ENCODE data around the gene ANKRD45. TPM values are rescaled to one million over a fixed set of nuclear protein-coding genes. Genes with fewer than 3 reads are reported as not detected.
"Not testable (repeated sequence)": the region's sequence is repeated elsewhere in the genome, so short reads cannot be mapped to it uniquely, and the experiment has no call there.

Gene ANKRD45
- total RNA-seq, 1 donor from 2014 or later: 1.3 TPM

DNA sequence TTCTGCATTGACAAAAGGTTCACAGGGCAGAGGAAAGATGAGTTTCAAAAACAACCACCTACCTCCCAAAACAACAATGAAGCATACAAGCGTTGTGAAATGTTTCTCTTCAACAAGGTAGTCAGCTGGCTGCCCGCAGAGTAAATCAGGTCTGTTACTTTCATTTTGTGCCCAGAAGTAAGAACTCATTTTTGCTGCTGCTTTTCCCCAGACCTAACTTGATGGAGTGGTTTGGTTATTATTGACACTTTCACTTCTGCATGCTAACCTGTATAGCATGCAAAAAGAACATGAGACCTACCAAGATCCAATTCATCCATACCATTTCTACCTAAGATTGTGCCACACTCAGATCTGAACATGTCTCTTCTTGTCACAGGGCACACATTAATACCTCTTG lies 68.1 kb downstream of the ANKRD45 start:
- Mint-ChIP-seq H3K4me3 (ENCODE audit: unreplicated experiment) (no peak overlapping the region), H3K27ac (ENCODE audit: unreplicated experiment) (no peak overlapping the region), H3K4me1 (ENCODE audit: unreplicated experiment) (peaks cover 7% of the 10 kb centered on the region), H3K36me3 (ENCODE audit: low read depth, unreplicated experiment) (no peaks in the 10 kb centered on the region), H3K27me3 (ENCODE audit: unreplicated experiment) (no peaks in the 10 kb centered on the region), H3K9me3 (ENCODE audit: unreplicated experiment) (no peaks in the 10 kb centered on the region)
- TF ChIP-seq, protein P1, sequence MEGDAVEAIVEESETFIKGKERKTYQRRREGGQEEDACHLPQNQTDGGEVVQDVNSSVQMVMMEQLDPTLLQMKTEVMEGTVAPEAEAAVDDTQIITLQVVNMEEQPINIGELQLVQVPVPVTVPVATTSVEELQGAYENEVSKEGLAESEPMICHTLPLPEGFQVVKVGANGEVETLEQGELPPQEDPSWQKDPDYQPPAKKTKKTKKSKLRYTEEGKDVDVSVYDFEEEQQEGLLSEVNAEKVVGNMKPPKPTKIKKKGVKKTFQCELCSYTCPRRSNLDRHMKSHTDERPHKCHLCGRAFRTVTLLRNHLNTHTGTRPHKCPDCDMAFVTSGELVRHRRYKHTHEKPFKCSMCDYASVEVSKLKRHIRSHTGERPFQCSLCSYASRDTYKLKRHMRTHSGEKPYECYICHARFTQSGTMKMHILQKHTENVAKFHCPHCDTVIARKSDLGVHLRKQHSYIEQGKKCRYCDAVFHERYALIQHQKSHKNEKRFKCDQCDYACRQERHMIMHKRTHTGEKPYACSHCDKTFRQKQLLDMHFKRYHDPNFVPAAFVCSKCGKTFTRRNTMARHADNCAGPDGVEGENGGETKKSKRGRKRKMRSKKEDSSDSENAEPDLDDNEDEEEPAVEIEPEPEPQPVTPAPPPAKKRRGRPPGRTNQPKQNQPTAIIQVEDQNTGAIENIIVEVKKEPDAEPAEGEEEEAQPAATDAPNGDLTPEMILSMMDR (IDR thresholded peaks at IDR 0.05; ENCODE audit: unreplicated experiment): no peak
- no peak for DNase-seq (ENCODE audit: low spot score)

DNA sequence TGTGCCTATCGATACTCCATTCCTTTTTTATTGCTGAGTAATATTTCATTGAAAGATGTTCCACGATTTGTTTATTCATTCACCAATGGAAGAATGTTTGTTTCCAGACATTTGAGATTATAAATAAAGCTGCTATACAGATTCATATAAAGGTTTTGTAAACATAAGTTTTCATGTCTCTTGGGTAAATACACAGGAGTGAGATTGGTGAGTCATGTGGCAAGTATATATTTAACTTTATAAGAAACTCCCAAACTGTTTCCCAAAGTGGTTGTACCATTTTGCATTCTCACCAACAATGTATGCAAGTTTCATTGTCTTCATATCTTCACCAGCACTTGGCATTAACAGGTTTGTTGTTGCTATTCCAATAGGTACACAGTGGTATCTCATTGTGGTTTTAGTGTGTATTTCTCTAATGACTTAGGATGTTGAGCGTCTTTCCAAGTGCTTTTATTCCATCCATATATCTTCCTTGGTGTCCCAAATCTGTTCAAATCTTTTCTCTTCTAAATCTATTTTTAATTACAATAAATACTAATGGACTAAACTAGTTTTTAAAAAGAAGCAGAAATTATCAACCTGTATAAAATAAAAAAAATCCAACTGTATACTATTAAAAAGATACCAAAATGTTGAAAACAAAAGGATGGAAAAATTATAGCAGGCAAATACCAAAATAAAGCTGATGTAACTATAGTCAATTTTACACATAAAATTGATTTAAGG lies 73.4 kb downstream of the ANKRD45 start:
- TF ChIP-seq, protein P1 (IDR thresholded peaks at IDR 0.05; ENCODE audit: unreplicated experiment): no peak
- Mint-ChIP-seq H3K9me3 (ENCODE audit: unreplicated experiment) (no peaks in the 10 kb centered on the region), H3K4me1 (ENCODE audit: unreplicated experiment) (no peaks in the 10 kb centered on the region), H3K4me3 (ENCODE audit: unreplicated experiment) (no peak overlapping the region), H3K27me3 (ENCODE audit: unreplicated experiment) (peaks cover 1% of the 10 kb centered on the region), H3K27ac (ENCODE audit: unreplicated experiment) (no peak overlapping the region), H3K36me3 (ENCODE audit: low read depth, unreplicated experiment) (no peaks in the 10 kb centered on the region)
- DNase-seq (ENCODE audit: low spot score): no peak

DNA sequence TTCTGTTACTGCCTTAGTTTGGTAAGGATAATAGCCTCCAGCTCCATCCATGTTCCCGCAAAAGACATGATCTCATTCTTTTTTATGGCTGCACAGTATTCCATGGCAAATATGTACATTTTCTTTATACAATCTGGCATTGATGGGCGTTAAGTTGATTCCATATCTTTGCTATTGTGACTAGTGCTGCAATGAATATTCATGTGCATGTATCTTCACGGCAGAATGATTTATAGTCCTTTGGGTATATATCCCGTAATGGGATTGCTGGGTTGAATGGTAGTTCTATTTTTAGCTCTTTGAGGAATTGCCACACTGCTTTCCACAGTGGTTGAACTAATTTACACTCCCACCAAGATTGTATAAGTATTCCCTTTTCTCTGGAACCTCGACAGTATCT lies 78.5 kb downstream of the ANKRD45 start:
- H3K27me3 Mint-ChIP-seq (ENCODE audit: unreplicated experiment): not testable (repeated sequence)

DNA sequence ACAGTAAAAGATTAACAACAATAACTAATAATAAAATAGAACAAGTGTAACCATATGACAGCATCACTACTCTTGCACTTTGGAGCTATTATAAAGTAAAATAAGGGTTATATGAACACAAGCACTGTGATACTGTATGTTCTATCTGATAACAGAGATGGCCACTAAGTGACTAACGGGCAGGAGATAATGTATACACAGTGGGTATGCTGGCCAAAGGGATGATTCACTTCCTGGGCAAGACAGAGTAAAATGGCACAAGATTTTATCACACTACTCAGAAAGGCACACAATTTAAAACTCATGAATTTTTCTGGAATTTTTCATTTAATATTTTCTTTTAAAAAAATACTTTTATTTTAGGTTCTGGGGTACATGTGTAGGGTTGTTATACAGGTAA lies 79.1 kb downstream of the ANKRD45 start:
- Mint-ChIP-seq H3K36me3 (ENCODE audit: low read depth, unreplicated experiment) (no peaks in the 10 kb centered on the region), H3K4me3 (ENCODE audit: unreplicated experiment) (no peak overlapping the region), H3K27ac (ENCODE audit: unreplicated experiment) (no peak overlapping the region), H3K4me1 (ENCODE audit: unreplicated experiment) (no peaks in the 10 kb centered on the region), H3K9me3 (ENCODE audit: unreplicated experiment) (no peaks in the 10 kb centered on the region), H3K27me3 (ENCODE audit: unreplicated experiment) (peaks cover 1% of the 10 kb centered on the region)
- TF ChIP-seq, protein P1 (IDR thresholded peaks at IDR 0.05; ENCODE audit: unreplicated experiment): no peak
- no peak for DNase-seq (ENCODE audit: low spot score)

More for the DNA sequence above, 78.5 kb downstream of the ANKRD45 start:
- H3K4me1 Mint-ChIP-seq (ENCODE audit: unreplicated experiment); DNase-seq (ENCODE audit: low spot score); H3K36me3 Mint-ChIP-seq (ENCODE audit: low read depth, unreplicated experiment); H3K9me3 Mint-ChIP-seq (ENCODE audit: unreplicated experiment); H3K27ac Mint-ChIP-seq (ENCODE audit: unreplicated experiment); H3K4me3 Mint-ChIP-seq (ENCODE audit: unreplicated experiment): not testable (repeated sequence)

DNA sequence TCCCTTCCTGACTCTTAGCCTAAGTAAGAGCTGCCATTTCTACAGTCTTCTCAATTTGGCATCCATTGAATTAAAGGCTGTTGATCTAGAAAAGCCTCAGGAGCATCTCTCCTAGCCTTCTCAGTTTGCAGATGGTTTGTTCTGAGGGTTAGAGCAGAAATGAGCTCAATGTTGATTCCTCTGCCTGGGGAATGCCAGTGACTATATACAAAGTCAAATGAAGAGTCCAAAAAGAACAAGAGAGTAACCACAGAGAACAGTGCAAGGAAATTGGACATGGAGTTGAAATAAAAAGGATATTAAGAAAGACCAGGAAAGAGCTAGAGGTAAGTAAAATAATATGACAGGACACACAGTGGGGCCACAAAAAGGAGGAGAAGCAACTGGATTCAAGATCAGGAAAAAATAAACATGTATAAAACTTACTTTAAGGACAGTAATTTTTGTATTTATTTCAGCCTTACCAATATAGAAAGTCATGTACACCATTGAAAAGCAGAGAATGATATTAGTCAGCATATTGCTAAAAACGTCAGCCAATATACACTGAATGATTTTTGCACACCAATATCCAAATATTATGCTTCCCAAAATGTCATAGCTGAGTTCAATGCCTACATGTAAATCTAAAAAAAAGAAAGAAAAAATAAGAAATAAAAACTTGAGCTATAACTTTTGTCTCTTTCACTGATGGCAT lies 88.1 kb downstream of the ANKRD45 start:
- no peak for DNase-seq (ENCODE audit: low spot score)
- no peaks in the 10 kb centered on the region for H3K4me1 Mint-ChIP-seq (ENCODE audit: unreplicated experiment)
- no peak overlapping the region for H3K27ac Mint-ChIP-seq (ENCODE audit: unreplicated experiment)
- no peak overlapping the region for H3K4me3 Mint-ChIP-seq (ENCODE audit: unreplicated experiment)
- no peaks in the 10 kb centered on the region for H3K27me3 Mint-ChIP-seq (ENCODE audit: unreplicated experiment)
- H3K9me3 Mint-ChIP-seq (ENCODE audit: unreplicated experiment): no peaks in the 10 kb centered on the region
- H3K36me3 Mint-ChIP-seq (ENCODE audit: low read depth, unreplicated experiment): no peaks in the 10 kb centered on the region
- TF ChIP-seq, protein P1 (IDR thresholded peaks at IDR 0.05; ENCODE audit: unreplicated experiment): no peak
